Prostate gland (tissue), 2 donors: ENCODE measurements around the gene ATE1. TPM values are rescaled to one million over a fixed set of nuclear protein-coding genes. Genes with fewer than 3 reads are reported as not detected.
A peak's percentile ranks its signal among the peaks of the same experiment; 100 is the strongest.

Experiments used
- DNase-seq: peaks from one replicate; pipeline ENCODE4 v3.0.0-alpha.2; 2019; ENCODE audit warnings: low spot score
- H3K27ac ChIP-seq, 2 donors: fragments of 200-600 bp; sonication (generic); 2 replicates each; pipeline ENCODE4 v1.5.1; 2017 to 2019
- H3K27me3 ChIP-seq: fragments of 200-600 bp; sonication (generic); replicated peaks from 2 replicates; pipeline ENCODE4 v1.5.1; 2019; ENCODE audit not compliant: insufficient read depth
- H3K36me3 ChIP-seq, 2 donors: fragments of 200-600 bp; sonication (generic); 1 replicate in 1 of 2; 2 replicates in 1 of 2; pipeline versions ENCODE4 v1.5.1 to v1.8.1; 2017 to 2019
- H3K4me1 ChIP-seq: fragments of 200-600 bp; sonication (generic); replicated peaks from 2 replicates; pipeline ENCODE4 v1.5.1; 2019
- H3K4me3 ChIP-seq, 2 donors: fragments of 200-600 bp; sonication (generic); 2 replicates each; pipeline ENCODE4 v1.5.1; 2017 to 2019
- H3K9me3 ChIP-seq: fragments of 200-600 bp; sonication (generic); 2 replicates; pipeline ENCODE4 v1.5.1; 2017
- CTCF ChIP-seq, 4 experiments: fragments of 200-600 bp in 2 of 4; fragments of 450-650 bp in 2 of 4; sonication (generic) in 2 of 4; IDR thresholded peaks; 1 replicate in 3 of 4; 2 replicates in 1 of 4; pipeline ENCODE4 v1.5.1; 2016 to 2019; ENCODE audit warnings: antibody characterized with exemption in 4 of 4, mild to moderate bottlenecking in 2 of 4, moderate library complexity in 2 of 4
- POLR2A ChIP-seq: fragments of 450-650 bp; IDR thresholded peaks from one replicate; pipeline ENCODE4 v1.6.1; 2016; ENCODE audit warnings: antibody characterized with exemption, mild to moderate bottlenecking
- POLR2AphosphoS5 ChIP-seq: sonication (generic); formaldehyde crosslinking; IDR thresholded peaks from one replicate; pipeline ENCODE4 v1.6.1; 2017; ENCODE audit warnings: antibody characterized with exemption
- WGBS: methylation state at CpG from one replicate; pipeline ENCODE4 v1.1.5; 2018; 5-methylcytosine and 5-hydroxymethylcytosine counted together
- intact Hi-C: fragments of 100-400 bp; cut with DNase I; formaldehyde crosslinking; loops from one replicate; pipeline ENCODE4 v1.14.2; 2022
- total RNA-seq, 2 donors: library from RNA; depleted of rRNA; stranded (reverse); fragments of >200 nt; gene quantifications; one replicate each; pipeline ENCODE4 v1.1.0, GENCODE V29; 2016

ATE1 gene
- total RNA-seq, 2 donors from 2014 or later: 29.9 to 36.2 TPM

- Histone ChIP-seq H3K4me3 (no peak overlapping the region), H3K36me3 (no peaks in the 10 kb centered on the region), H3K4me1 (no peaks in the 10 kb centered on the region), H3K9me3 (no peaks in the 10 kb centered on the region), H3K27me3 (no peaks in the 10 kb centered on the region), H3K27ac (no peak overlapping the region)
- no peak for TF ChIP-seq POLR2A
- no peak for TF ChIP-seq CTCF (IDR thresholded peaks at IDR 0.05)
- TF ChIP-seq POLR2AphosphoS5: no peak
- intact Hi-C loops: no loop called here
- no peak for DNase-seq
- WGBS: 61% methylated on average over 7 of the region's 7 CpGs
These were observed 231.9 kb downstream of the ATE1 start for GRCh38 chr10:121695731-121696464.

DNA sequence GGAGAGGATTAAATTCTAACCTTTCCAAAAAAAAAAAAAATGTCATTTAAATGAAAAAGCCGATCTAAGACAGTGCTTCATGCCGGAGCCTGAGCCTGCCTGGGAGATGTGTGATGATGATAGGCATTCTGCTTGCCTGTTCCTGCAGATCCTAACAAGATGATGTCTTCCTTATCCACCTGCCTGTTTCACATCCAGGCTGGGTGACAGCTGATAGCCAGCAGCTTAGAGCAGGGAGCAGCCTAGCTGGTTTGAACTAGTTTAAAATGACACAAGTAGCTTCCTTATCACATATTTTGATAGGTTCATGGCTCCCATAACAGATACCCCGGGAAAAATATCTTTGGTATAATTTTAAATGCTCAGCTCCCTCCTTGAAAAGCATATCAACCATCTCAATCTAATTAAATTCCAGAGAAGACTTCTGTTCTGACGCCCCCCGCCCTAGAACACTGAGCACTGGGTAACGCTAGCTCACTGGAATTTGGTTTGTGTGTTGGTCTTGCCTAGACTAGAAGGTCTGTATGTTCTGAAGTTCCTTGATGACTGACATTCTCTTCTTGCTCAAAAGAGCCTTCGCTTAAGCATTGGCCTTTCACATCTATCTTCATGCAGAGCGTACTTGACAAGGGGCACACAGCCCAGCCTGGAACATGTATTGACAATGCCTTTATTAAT is 232.7 kb downstream of the ATE1 start:
- WGBS: 38% methylated on average over 8 of the region's 8 CpGs
- Histone ChIP-seq H3K27ac (no peak overlapping the region), H3K27me3 (no peaks in the 10 kb centered on the region), H3K9me3 (no peaks in the 10 kb centered on the region), H3K4me1 (no peaks in the 10 kb centered on the region), H3K4me3 (no peak overlapping the region), H3K36me3 (no peaks in the 10 kb centered on the region)
- peak; percentile 20 for DNase-seq
- no peak for TF ChIP-seq CTCF (IDR thresholded peaks at IDR 0.05)
- intact Hi-C loops: no loop called here

- H3K27ac ChIP-seq: no peak overlapping the region
- H3K36me3 ChIP-seq: no peaks in the 10 kb centered on the region
- H3K9me3 ChIP-seq: no peaks in the 10 kb centered on the region
- H3K27me3 ChIP-seq: no peaks in the 10 kb centered on the region
- intact Hi-C loops: no loop called here
- no peak for DNase-seq
- WGBS: 47% methylated on average over 9 of the region's 9 CpGs
- TF ChIP-seq POLR2A (no peak), CTCF (IDR thresholded peaks at IDR 0.05) (no peak), POLR2AphosphoS5 (no peak)
- H3K4me1 ChIP-seq: no peaks in the 10 kb centered on the region
- no peak overlapping the region for H3K4me3 ChIP-seq
These were observed 233.4 kb downstream of the ATE1 start for GRCh38 chr10:121694327-121694965.

- H3K27ac ChIP-seq: no peak overlapping the region
- H3K9me3 ChIP-seq: no peaks in the 10 kb centered on the region
- no peaks in the 10 kb centered on the region for H3K27me3 ChIP-seq
- TF ChIP-seq POLR2A (no peak), POLR2AphosphoS5 (no peak), CTCF (IDR thresholded peaks at IDR 0.05) (no peak)
- intact Hi-C loops: no loop called here
- H3K4me1 ChIP-seq: no peaks in the 10 kb centered on the region
- no peak for DNase-seq
- no peak overlapping the region for H3K4me3 ChIP-seq
- 82% methylated on average over 10 of the region's 10 CpGs for WGBS
- no peaks in the 10 kb centered on the region for H3K36me3 ChIP-seq
These were observed 235.2 kb downstream of the ATE1 start for GRCh38 chr10:121692626-121693025.
